Suprapubic skin (tissue), 4 donors: ENCODE results near the gene RNF150. TPM values are rescaled to one million over a fixed set of nuclear protein-coding genes. Genes with fewer than 3 reads are reported as not detected.

Source experiments
- DNase-seq, 2 donors: peaks; one replicate each; pipeline ENCODE4 v3.0.0-alpha.2; 2019; ENCODE audit warnings: low spot score in 2 of 2
- H3K27ac ChIP-seq: fragments of 200-600 bp; sonication (generic); one replicate; pipeline ENCODE4 v1.5.1; 2019
- H3K27me3 ChIP-seq: fragments of 200-600 bp; sonication (generic); one replicate; pipeline ENCODE4 v1.5.1; 2019
- H3K36me3 ChIP-seq: fragments of 200-600 bp; sonication (generic); one replicate; pipeline ENCODE4 v1.5.1; 2019
- H3K4me1 ChIP-seq: fragments of 200-600 bp; sonication (generic); one replicate; pipeline ENCODE4 v1.5.1; 2019
- H3K4me3 ChIP-seq: fragments of 200-600 bp; sonication (generic); one replicate; pipeline ENCODE4 v1.5.1; 2019; ENCODE audit warnings: mild to moderate bottlenecking
- H3K9me3 ChIP-seq: fragments of 200-600 bp; sonication (generic); one replicate; pipeline ENCODE4 v1.5.1; 2019
- CTCF ChIP-seq, 2 donors: fragments of 200-600 bp in 1 of 2; fragments of 450-650 bp in 1 of 2; sonication (generic) in 1 of 2; IDR thresholded peaks; one replicate each; pipeline ENCODE4 v1.5.1; 2016 to 2019; ENCODE audit warnings: antibody characterized with exemption in 2 of 2, mild to moderate bottlenecking in 1 of 2, moderate library complexity in 1 of 2
- EP300 ChIP-seq: sonication (generic); formaldehyde crosslinking; IDR thresholded peaks from one replicate; pipeline ENCODE4 v1.6.1; 2017; ENCODE audit warnings: antibody characterized with exemption
- POLR2A ChIP-seq, 2 donors: fragments of 450-650 bp; IDR thresholded peaks; one replicate each; pipeline ENCODE4 v1.6.1; 2017; ENCODE audit warnings: antibody characterized with exemption in 2 of 2, mild to moderate bottlenecking in 2 of 2, moderate library complexity in 2 of 2
- POLR2AphosphoS5 ChIP-seq, 3 donors: sonication (generic); formaldehyde crosslinking; IDR thresholded peaks; one replicate each; pipeline ENCODE4 v1.6.1; 2017; ENCODE audit warnings: antibody characterized with exemption in 3 of 3
- WGBS: methylation state at CpG from one replicate; pipeline ENCODE4 v1.1.5; 2018; 5-methylcytosine and 5-hydroxymethylcytosine counted together
- total RNA-seq, 4 donors: library from RNA; depleted of rRNA; stranded (reverse); fragments of >200 nt; gene quantifications; one replicate each; pipeline ENCODE4 v1.1.0, GENCODE V29; 2016

The RNF150 gene
- total RNA-seq, 4 donors from 2014 or later = 0.83 to 4.0 (median 2.6) TPM

- 94% methylated on average over 1 of the region's 1 CpG for WGBS
- Histone ChIP-seq H3K27ac (no peak overlapping the region), H3K4me3 (no peak overlapping the region), H3K9me3 (no peaks in the 10 kb centered on the region), H3K27me3 (no peaks in the 10 kb centered on the region), H3K36me3 (no peaks in the 10 kb centered on the region), H3K4me1 (no peaks in the 10 kb centered on the region)
- no peak for TF ChIP-seq POLR2AphosphoS5 (IDR thresholded peaks at IDR 0.05)
- DNase-seq = no peak
Observed at GRCh38 chr4:140869446-140869845, 263.8 kb downstream of the RNF150 start.

- H3K27me3 ChIP-seq = no peaks in the 10 kb centered on the region
- no peaks in the 10 kb centered on the region for H3K36me3 ChIP-seq
- no peak overlapping the region for H3K27ac ChIP-seq
- DNase-seq = no peak
- no peaks in the 10 kb centered on the region for H3K4me1 ChIP-seq
- no peaks in the 10 kb centered on the region for H3K9me3 ChIP-seq
- WGBS = 89% methylated on average over 3 of the region's 3 CpGs
- H3K4me3 ChIP-seq = no peak overlapping the region
- TF ChIP-seq CTCF (IDR thresholded peaks at IDR 0.05) (no peak), POLR2AphosphoS5 (IDR thresholded peaks at IDR 0.05) (no peak), EP300 (no peak), POLR2A (IDR thresholded peaks at IDR 0.05) (no peak)
Observed at GRCh38 chr4:140867356-140867755, 265.9 kb downstream of the RNF150 start.

- no peaks in the 10 kb centered on the region for H3K27me3 ChIP-seq
- TF ChIP-seq CTCF (IDR thresholded peaks at IDR 0.05) (no peak), EP300 (no peak), POLR2A (IDR thresholded peaks at IDR 0.05) (no peak), POLR2AphosphoS5 (IDR thresholded peaks at IDR 0.05) (no peak)
- WGBS = 95% methylated on average over 5 of the region's 5 CpGs
- H3K4me1 ChIP-seq = no peaks in the 10 kb centered on the region
- H3K9me3 ChIP-seq = no peaks in the 10 kb centered on the region
- H3K27ac ChIP-seq = no peak overlapping the region
- H3K36me3 ChIP-seq = no peaks in the 10 kb centered on the region
- no peak overlapping the region for H3K4me3 ChIP-seq
- no peak for DNase-seq
Observed at GRCh38 chr4:140866492-140867005, 266.7 kb downstream of the RNF150 start.

- H3K27me3 ChIP-seq = no peaks in the 10 kb centered on the region
- TF ChIP-seq POLR2A (IDR thresholded peaks at IDR 0.05) (no peak), POLR2AphosphoS5 (IDR thresholded peaks at IDR 0.05) (no peak), EP300 (no peak), CTCF (IDR thresholded peaks at IDR 0.05) (no peak)
Observed at GRCh38 chr4:140865253-140866217, 267.7 kb downstream of the RNF150 start.

GRCh38 chr4:140863197-140863596 lies 270.1 kb downstream of the RNF150 start:
- no peak for DNase-seq
- TF ChIP-seq EP300 (no peak), POLR2AphosphoS5 (IDR thresholded peaks at IDR 0.05) (no peak), POLR2A (IDR thresholded peaks at IDR 0.05) (no peak), CTCF (IDR thresholded peaks at IDR 0.05) (no peak)
- Histone ChIP-seq H3K27me3 (no peaks in the 10 kb centered on the region), H3K9me3 (no peaks in the 10 kb centered on the region), H3K4me1 (no peaks in the 10 kb centered on the region), H3K27ac (no peak overlapping the region), H3K36me3 (no peaks in the 10 kb centered on the region), H3K4me3 (no peak overlapping the region)
- whole genome bisulfite sequencing = 92% methylated on average over 2 of the region's 2 CpGs

More at GRCh38 chr4:140865253-140866217, 267.7 kb downstream of the RNF150 start:
- no peaks in the 10 kb centered on the region for H3K36me3 ChIP-seq
- H3K9me3 ChIP-seq = no peaks in the 10 kb centered on the region
- 77% methylated on average over 7 of the region's 7 CpGs for WGBS
- no peak overlapping the region for H3K27ac ChIP-seq
- no peak overlapping the region for H3K4me3 ChIP-seq
- H3K4me1 ChIP-seq = no peaks in the 10 kb centered on the region
- DNase-seq = no peak
